Measurements from ENCODE around the gene FARS2.

DNA sequence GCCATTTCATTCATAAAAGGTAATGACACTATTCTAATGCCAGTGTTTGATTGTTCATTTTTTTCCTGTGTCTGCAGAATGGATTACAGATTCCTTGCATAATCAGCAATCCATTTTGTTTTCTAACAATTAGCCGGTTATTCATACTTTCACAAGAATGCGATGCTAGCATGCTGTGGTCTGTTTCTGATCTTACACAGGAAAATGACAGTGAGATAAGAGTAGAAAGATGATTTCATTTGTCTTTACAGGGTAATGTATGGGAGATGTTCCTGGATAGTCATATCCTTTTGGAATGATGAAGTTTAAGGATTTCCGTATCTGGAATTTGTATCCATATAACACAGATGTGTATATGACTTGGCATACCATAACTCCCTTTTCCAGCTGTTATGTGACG lies 207.3 kb downstream of the FARS2 start:
- TF ChIP-seq, protein P1, sequence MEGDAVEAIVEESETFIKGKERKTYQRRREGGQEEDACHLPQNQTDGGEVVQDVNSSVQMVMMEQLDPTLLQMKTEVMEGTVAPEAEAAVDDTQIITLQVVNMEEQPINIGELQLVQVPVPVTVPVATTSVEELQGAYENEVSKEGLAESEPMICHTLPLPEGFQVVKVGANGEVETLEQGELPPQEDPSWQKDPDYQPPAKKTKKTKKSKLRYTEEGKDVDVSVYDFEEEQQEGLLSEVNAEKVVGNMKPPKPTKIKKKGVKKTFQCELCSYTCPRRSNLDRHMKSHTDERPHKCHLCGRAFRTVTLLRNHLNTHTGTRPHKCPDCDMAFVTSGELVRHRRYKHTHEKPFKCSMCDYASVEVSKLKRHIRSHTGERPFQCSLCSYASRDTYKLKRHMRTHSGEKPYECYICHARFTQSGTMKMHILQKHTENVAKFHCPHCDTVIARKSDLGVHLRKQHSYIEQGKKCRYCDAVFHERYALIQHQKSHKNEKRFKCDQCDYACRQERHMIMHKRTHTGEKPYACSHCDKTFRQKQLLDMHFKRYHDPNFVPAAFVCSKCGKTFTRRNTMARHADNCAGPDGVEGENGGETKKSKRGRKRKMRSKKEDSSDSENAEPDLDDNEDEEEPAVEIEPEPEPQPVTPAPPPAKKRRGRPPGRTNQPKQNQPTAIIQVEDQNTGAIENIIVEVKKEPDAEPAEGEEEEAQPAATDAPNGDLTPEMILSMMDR (IDR thresholded peaks at IDR 0.05), result no peak
- TF ChIP-seq POLR2AphosphoS5 (IDR thresholded peaks at IDR 0.05) (no peak), EP300 (IDR thresholded peaks at IDR 0.05) (no peak), POLR2A (IDR thresholded peaks at IDR 0.05) (no peak)
